Neural cell (in vitro differentiated cells): Measurements from ENCODE around the gene NHSL1.

Experiments
- CTCF ChIP-seq: fragments of 450-650 bp; IDR thresholded peaks from 2 replicates; pipeline ENCODE4 v1.5.1; 2014; ENCODE audit warnings: antibody characterized with exemption, mild to moderate bottlenecking, moderate library complexity; ENCODE audit not compliant: poor library complexity, severe bottlenecking
- EZH2 ChIP-seq: fragments of 200-600, 300-800 bp; shearing (Covaris generic), sonication (generic); IDR thresholded peaks from 2 replicates; pipeline ENCODE4 v1.6.1; 2014; ENCODE audit warnings: antibody characterized with exemption, low read length, borderline replicate concordance, mild to moderate bottlenecking; ENCODE audit not compliant: insufficient read depth, poor library complexity, severe bottlenecking
- MXI1 ChIP-seq: fragments of 450-650 bp; conservative IDR thresholded peaks from 2 replicates; pipeline ENCODE4 v1.6.1; 2014; ENCODE audit warnings: antibody characterized with exemption, mild to moderate bottlenecking; ENCODE audit not compliant: poor library complexity, severe bottlenecking
- POLR2AphosphoS5 ChIP-seq: IDR thresholded peaks from 2 replicates; pipeline ENCODE4 v1.6.1; 2012
- RAD21 ChIP-seq: fragments of 450-650 bp; conservative IDR thresholded peaks from 2 replicates; pipeline ENCODE4 v1.6.1; 2014; ENCODE audit warnings: antibody characterized with exemption, mild to moderate bottlenecking, moderate library complexity
- REST ChIP-seq: IDR thresholded peaks from 2 replicates; pipeline ENCODE4 v1.6.1; 2012; ENCODE audit warnings: borderline replicate concordance

GRCh38 chr6:138383776-138384175 is 115.5 kb downstream of the NHSL1 start:
- TF ChIP-seq CTCF, result no peak
- no peak for TF ChIP-seq REST
- TF ChIP-seq POLR2AphosphoS5, result no peak
- no peak for TF ChIP-seq MXI1
- no peak for TF ChIP-seq EZH2
- no peak for TF ChIP-seq RAD21
